Cardiac muscle cell (in vitro differentiated cells and primary cell): ENCODE data around the gene C6orf15. TPM values are rescaled to one million over a fixed set of nuclear protein-coding genes. Genes with fewer than 3 reads are reported as not detected.
A peak's percentile ranks its signal among the peaks of the same experiment; 100 is the strongest.

Source experiments
- DNase-seq, 2 donors: peaks; one replicate each; pipeline versions ENCODE4 v3.0.0 to v3.0.0-alpha.2; 2010 to 2017; ENCODE audit warnings: low read depth in 1 of 2, low spot score in 1 of 2
- H3K27ac ChIP-seq: fragments of 200-600 bp; sonication (generic); 2 replicates; pipeline ENCODE4 v1.5.1; 2016
- H3K27me3 ChIP-seq: fragments of 200-600 bp; sonication (generic); 2 replicates; pipeline ENCODE4 v1.6.0; 2016; ENCODE audit warnings: control low read depth
- H3K36me3 ChIP-seq: fragments of 200-600 bp; sonication (generic); 2 replicates; pipeline ENCODE4 v1.5.1; 2016; ENCODE audit warnings: control low read depth
- H3K4me1 ChIP-seq: fragments of 200-600 bp; sonication (generic); 2 replicates; pipeline ENCODE4 v1.8.1; 2017; ENCODE audit warnings: low read depth, mild to moderate bottlenecking, mixed run types
- H3K4me3 ChIP-seq: fragments of 200-600 bp; sonication (generic); 2 replicates; pipeline ENCODE4 v1.5.1; 2016; ENCODE audit warnings: mild to moderate bottlenecking
- H3K9me3 ChIP-seq: fragments of 200-600 bp; sonication (generic); 2 replicates; pipeline ENCODE4 v1.5.1; 2017; ENCODE audit warnings: low read depth, mild to moderate bottlenecking, control low read depth
- polyA plus RNA-seq: library from polyadenylated mRNA; unstranded; fragments of >200 nt; fragmentation: Nextera tagmentation; extraction: Ambion mirVana; gene quantifications from 2 replicates; pipeline ENCODE4 v1.2.1, GENCODE V29; 2016
- total RNA-seq: library from RNA; depleted of rRNA; stranded (reverse); fragments of >200 nt; gene quantifications from 2 replicates; pipeline ENCODE4 v1.2.3, GENCODE V29; 2016
- TF ChIP-seq, protein P1 (sequence below): IDR thresholded peaks from 2 replicates; pipeline ENCODE4 v1.5.1; 2012; ENCODE audit warnings: low read depth, mild to moderate bottlenecking, low read length

Gene C6orf15
- total and polyA plus RNA-seq, 2 experiments from 2014 or later: not detected

DNA sequence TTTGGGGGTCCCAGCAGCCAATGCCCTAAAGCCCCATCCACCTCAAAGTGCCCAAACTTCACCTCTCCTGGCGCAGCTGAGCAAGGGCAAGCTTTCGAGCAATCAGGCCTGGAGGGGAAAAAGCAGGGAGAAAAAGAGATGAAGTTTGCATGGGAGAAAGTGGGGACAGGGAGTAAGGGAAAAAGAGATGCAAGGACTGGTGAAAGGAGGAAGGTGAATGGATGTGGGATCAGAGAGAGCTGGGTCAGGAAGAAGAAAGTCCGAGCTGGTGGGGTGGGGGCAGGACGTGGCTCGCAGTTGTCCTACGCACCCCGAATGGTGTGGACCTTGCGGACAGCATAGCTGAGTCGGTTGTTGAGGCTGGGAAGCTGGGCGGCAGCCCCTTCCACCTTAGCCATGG, 33.0 kb upstream of the C6orf15 start:
- H3K27me3 ChIP-seq: no peaks in the 10 kb centered on the region
- TF ChIP-seq, protein P1, sequence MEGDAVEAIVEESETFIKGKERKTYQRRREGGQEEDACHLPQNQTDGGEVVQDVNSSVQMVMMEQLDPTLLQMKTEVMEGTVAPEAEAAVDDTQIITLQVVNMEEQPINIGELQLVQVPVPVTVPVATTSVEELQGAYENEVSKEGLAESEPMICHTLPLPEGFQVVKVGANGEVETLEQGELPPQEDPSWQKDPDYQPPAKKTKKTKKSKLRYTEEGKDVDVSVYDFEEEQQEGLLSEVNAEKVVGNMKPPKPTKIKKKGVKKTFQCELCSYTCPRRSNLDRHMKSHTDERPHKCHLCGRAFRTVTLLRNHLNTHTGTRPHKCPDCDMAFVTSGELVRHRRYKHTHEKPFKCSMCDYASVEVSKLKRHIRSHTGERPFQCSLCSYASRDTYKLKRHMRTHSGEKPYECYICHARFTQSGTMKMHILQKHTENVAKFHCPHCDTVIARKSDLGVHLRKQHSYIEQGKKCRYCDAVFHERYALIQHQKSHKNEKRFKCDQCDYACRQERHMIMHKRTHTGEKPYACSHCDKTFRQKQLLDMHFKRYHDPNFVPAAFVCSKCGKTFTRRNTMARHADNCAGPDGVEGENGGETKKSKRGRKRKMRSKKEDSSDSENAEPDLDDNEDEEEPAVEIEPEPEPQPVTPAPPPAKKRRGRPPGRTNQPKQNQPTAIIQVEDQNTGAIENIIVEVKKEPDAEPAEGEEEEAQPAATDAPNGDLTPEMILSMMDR: no peak
- H3K9me3 ChIP-seq: no peaks in the 10 kb centered on the region
- H3K4me3 ChIP-seq: no peak overlapping the region
- no peak for DNase-seq
- H3K4me1 ChIP-seq: no peaks in the 10 kb centered on the region
- H3K36me3 ChIP-seq: no peaks in the 10 kb centered on the region
- no peak overlapping the region for H3K27ac ChIP-seq

DNA sequence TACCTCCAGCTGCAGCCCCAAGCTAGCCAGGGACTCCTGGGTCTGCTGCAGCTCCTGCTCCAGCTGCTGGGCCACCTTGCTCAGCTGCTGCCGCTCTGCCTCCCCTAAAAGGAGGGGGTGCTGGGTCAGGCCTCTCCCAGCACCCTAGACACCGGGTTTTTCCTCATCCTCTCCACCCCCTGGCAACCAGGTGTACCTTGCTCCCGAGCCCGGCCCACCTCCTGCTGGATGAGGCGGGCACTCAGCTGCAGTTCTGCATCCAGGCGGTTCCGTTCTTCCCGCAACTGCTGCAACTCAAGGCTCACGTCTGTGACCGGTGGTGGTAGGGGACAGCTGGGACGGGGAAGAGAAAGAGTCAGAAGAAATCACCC, 32.6 kb upstream of the C6orf15 start:
- H3K36me3 ChIP-seq: no peaks in the 10 kb centered on the region
- no peaks in the 10 kb centered on the region for H3K9me3 ChIP-seq
- H3K4me3 ChIP-seq: no peak overlapping the region
- TF ChIP-seq, protein P1: no peak
- no peaks in the 10 kb centered on the region for H3K4me1 ChIP-seq
- no peak overlapping the region for H3K27ac ChIP-seq
- no peaks in the 10 kb centered on the region for H3K27me3 ChIP-seq
- DNase-seq: no peak

DNA sequence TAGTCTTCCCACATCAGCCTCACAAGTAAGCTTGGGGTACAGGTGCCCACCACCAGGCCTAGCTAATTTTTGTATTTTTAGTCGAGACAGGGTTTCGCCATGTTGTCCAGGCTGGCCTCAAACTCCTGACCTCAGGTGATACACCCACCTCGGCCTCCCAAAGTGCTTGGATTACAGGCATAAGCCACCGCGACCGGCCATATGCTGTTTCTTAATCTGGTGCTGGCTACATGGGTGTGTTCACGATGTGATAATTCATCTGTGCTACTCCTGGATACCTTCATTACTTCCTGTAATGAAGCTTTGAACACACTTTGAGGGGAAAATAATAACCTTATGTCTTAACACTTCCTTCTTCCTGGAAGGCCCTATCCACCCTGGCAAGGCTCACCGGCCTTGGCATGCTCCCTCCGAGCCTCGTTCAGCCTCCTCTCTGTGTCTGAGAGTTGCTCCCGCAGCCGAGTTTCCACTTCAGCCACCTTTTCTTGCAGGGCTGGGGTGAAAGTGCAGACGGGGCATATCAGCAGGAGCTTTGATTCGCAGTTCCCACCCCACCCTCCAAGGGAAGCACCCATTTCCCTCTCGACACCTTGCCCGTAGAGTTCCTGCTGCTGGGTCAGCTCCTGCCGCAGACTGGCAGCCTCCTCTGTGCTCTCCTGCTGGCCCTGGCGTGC, 32.1 kb upstream of the C6orf15 start:
- H3K4me1 ChIP-seq: no peaks in the 10 kb centered on the region
- H3K27me3 ChIP-seq: no peaks in the 10 kb centered on the region
- no peak for DNase-seq
- no peaks in the 10 kb centered on the region for H3K36me3 ChIP-seq
- H3K9me3 ChIP-seq: no peaks in the 10 kb centered on the region
- H3K4me3 ChIP-seq: no peak overlapping the region
- TF ChIP-seq, protein P1: no peak
- H3K27ac ChIP-seq: no peak overlapping the region

DNA sequence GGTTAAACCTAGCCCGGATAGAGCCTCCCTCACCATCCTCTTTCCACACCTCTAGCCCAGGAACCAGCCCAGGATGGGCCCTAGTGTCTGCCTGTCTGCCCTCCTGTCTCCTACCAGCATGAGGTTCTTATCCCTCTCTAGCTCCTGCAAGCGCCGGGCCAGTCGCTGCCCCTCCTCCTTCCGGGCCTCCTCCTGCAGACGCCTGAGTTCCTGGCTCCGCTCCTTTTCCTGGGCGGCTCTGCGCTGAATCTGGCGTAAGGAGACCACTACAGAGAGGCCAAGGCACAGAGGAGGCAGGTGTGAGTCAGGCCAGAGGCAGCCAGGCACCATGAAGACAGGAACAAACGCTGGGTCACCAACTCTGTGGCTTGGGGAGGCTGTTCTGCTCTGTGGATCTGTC, 30.8 kb upstream of the C6orf15 start:
- H3K4me1 ChIP-seq: no peaks in the 10 kb centered on the region
- H3K27me3 ChIP-seq: no peaks in the 10 kb centered on the region
- H3K4me3 ChIP-seq: no peak overlapping the region
- DNase-seq: peak; percentile 38 to 91
- no peak overlapping the region for H3K27ac ChIP-seq
- TF ChIP-seq, protein P1: no peak
- H3K9me3 ChIP-seq: no peaks in the 10 kb centered on the region
- no peaks in the 10 kb centered on the region for H3K36me3 ChIP-seq

DNA sequence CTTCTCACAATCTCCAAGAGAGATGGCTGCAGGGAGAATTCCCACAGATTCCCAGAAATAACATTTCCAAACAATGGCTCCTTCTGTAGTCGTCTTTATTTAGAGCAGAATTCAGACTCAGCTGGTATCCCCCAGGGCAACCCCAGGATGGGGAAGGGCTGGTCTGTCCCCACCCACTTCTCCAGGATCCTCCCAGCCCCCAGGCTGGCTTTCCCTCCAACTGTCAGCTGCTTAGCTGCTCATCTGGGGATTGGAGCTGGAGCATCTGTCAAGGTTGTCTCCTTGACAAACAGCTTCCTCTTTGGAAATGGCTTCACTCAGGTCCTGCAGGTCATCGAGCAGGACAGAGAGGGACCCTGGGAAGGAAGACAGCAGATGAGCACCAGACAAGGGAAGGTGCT, 30.0 kb upstream of the C6orf15 start:
- no peaks in the 10 kb centered on the region for H3K36me3 ChIP-seq
- H3K27ac ChIP-seq: no peak overlapping the region

More for the DNA sequence above, 30.0 kb upstream of the C6orf15 start:
- H3K4me3 ChIP-seq: no peak overlapping the region
- TF ChIP-seq, protein P1: no peak
- H3K4me1 ChIP-seq: no peaks in the 10 kb centered on the region
- no peaks in the 10 kb centered on the region for H3K27me3 ChIP-seq
- no peak for DNase-seq
- H3K9me3 ChIP-seq: no peaks in the 10 kb centered on the region
